Measurements from ENCODE around the gene DNAJB7.
"Not testable (repeated sequence)": the region's sequence is repeated elsewhere in the genome, so short reads cannot be mapped to it uniquely, and the experiment has no call there.

Gene DNAJB7

DNA sequence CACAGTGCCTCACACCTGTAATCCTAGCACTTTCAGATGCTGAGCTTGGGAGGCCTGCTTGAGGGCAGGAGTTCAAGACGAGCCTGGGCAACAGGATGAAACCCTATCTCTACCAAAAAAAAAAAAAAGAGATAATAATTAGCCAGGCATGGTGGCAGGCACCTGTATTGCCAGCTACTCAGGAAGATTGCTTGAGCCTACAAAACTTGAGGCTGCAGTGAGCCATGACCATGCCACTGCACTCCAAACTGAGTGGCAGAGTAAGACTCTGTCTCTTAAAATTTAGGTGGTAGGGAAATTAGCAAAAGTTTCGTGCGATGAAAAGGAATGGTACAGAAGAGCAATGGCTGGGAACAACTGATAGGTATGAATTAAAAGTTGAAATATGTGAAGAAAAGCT, 23.4 kb downstream of the DNAJB7 start:
- no peak for DNase-seq

DNA sequence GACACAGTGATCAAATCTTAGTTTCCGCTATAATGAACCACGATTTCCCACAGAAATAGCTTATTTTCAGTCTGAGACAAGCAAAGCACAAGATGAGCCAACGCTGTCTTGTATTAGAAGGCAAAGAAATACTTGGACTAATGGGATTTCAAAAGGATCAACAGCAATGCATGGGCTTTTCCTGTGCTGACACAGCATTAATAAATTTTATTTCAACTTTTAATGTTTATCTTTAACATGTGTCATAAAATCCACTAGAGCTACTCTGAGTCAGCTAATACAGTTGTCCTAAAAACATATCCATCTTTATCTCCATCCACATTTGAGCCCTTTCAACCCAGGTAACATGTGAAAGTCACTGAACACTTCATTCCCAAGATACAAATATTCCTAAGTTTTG, 27.3 kb downstream of the DNAJB7 start:
- DNase-seq = no peak

DNA sequence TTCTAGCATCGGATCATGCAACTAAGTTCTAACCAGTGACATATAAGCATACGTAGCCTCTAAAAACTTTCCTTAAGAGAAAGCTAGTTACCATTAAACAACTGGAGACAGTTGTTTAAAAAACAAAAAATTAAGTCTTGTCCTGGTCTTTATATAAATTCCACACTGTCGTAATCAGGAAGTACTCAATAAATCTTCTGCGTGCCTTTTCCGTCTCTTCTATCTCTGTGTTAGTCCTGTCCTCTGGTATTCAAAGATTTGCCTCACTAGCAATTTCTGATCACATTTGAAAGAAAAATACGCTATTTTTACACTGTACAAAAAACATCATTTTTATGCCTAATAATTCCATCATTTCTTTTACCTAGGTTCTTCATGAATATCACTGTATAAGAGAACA, 32.8 kb downstream of the DNAJB7 start:
- DNase-seq = no peak

DNA sequence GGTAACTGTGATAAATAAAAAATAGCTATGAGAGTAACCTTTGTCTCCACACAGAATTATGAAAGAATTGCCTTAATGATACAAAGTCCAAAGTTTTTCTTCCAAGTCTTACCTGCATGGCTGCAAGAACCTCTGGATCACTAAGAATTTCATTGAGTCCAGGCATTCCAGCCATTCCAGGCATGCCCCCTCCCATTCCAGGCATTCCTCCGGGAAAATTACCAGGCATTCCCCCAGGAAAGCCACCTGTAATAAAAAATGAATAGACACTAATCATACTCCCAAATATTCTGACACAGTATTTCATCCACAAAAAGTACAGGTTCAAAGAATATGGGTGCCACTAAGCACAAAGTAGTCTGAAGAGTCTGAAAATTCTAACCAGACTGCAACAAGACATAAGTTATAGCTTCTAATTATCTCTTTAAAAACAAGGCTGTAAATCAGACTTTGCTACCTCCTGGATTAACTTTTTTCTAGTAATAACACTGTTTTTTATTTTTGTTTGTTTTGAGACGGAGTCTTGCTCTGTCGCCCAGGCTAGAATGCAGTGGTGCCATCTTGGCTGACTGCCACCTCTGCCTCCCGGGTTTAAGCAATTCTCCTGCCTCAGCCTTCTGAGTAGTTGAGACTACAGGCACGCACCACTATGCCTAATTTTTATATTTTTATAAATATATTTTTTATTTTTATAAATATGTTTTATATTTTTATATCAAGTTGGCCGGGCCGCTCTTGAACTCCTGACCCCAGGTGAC, 34.8 kb downstream of the DNAJB7 start:
- DNase-seq = no peak

DNA sequence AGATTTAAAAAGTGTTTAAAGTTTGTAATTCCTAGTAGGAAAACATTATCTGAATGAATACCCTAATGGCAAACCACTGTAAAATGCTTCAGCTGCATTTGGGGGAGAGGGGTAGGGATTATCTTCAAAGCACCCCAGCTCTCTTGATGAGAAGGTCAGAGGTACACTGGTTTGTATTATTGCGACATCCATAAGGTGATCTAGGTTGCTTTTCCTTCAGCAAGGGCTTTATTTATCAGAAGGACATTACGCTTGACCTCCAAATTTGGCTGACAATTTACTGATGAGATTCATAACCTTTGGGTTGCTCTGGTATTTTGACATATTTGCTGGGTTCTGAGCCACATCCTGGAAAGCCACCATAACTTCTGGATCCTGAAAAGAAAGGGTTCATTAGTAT, 35.6 kb downstream of the DNAJB7 start:
- DNase-seq = not testable (repeated sequence)

DNA sequence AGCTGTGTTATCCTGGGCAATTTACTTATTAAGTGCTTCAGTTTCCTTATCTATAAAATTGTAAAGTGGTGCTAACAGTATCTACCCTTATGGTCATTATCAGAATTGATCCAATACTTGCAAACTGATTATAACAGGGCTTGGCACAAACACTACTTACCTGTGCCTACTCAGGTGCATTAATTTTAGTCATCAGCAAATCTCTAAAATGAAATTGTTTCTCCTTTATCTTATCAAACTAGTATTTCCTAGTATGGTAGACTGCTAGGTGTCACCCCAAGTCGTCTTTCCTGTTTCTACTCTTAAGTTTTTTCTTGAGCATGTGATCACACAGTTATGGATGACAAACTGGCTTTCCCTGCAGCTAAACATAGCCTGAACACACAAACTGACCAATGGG, 38.5 kb downstream of the DNAJB7 start:
- DNase-seq = no peak

DNA sequence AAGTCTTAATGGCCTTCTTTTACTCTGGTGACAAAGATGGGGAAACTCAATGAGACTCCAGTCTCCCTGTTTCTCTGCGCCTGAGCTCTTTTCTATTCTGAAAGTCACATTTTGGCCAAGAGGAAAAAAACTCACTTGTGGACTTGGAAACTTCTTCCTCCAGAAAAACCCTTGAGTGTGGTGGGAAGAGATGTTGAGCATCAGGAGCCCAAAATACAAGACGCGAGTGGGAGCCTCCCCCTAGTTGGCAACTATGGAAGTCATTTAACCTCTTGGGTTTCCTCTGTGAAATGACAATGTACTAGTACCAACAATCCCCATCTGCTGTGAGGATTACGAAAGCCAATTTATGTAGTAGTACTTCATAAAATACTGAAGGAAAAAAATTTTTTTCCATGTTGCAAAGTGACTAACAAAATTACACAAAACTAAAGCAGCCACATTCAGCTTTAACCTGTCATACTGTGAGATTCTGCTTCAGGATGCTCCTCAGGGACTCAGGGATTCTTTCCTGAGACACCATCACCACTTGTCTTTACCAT, 42.2 kb downstream of the DNAJB7 start:
- DNase-seq = no peak

DNA sequence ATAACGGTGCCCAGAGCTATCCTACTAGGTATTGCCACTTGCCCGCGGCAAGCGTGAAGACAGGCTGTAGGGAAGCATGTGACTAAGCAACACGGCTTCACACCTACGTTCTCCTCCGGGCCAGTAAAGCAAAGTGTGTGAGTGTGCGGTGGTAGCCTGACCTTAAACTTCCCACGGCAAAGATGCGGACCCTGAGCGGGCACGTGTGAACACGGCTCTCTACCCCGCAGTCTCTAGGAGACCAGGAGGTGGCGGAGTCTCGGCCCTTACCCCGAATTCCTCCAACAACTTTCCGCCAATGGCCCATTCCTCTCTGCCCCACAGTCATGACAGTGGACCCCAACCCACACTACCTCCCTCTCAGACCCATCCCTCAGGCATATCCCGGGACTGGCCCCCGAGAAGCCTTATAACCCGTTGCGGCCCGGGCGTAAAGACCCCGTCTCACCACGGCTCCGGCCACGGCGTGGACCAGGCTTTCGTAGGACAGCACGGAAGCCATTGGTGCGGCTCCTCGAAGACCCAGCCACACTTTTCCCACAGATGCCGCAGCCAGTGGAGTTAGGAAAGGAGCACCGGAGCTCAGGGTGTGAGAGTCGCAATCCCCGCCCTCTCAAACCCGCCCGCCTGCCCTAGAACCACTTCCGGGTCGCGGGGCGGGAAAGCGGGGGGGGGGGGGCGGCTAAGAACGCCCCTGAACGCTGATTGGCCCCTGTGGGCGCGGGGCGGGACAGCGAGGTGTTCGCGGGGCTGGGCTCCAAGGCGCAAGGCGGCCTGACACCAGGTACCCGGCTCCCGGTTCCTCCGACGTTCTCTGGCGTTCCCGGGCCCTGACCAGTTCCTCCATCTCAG, 42.9 kb downstream of the DNAJB7 start, which contains the start of gene SLC25A17:
SLC25A17 (minus strand) TSS at position 600 of the 852 bp plus-strand sequence; CDS start at position 502, 98 bp downstream.
- peak; percentile 85 for DNase-seq

DNA sequence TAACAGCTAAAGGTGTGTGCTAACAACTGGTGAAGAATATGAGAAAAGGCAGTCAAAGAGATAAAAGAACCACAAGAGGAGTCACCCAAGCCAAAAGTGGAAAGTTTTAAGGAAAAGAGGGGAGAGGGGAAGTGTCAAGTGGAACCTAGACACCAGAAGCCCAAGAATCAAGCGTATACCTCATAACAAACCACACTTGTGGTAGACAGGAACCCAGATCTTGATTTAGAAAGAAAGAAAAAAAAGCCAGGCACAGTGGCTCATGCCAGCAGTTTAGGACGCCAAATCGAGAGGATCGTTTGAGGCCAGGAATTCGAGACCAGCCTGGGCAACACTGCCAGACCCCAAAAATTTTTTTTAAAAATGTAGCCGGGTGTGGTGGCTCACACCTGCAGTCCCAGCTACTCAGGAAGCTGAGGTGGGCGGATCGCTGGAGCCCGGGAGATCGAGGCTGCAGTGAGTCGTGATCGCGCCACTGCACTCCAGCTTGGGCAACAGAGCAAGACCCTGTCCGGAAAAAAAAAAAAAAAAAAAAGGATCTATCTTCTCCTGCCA, 43.6 kb downstream of the DNAJB7 start:
- DNase-seq = no peak

DNA sequence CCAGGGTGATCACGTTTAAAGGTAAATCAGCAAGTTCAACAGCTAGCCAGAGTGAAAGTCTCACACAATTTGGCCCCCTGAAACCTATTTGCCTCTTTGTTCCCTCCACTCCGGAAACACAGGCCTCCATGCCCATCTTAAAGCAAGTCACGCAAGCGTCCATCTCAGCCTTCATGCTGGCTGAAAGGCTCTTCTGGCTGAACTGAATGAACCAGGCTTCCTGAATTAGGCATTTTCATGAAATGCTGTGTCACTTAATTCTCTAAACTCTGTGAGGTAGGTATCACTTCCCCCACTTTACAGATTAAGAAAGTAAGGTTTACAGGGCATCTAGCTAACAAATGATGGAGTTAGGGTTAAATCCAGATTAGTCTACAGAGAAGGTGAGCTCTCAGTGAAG, 44.2 kb downstream of the DNAJB7 start:
- no peak for DNase-seq

DNA sequence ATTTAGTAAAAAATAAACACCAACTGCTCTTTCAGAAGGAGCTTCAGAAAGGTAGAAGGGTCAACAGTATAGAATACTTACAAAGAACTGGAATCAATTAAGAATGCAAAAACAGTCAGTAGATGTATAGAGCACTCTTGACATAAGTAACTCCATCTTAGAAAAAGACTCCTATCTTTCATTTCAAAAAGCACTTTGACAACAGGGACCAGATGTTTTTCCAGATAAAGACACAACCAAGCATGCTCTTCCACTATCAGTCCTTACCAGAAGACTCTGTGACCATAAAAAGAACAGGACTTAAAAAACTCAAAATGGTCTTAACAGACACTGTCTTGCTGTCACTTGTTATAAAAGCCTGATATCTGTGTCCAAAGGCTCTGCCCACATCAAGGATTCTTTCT, 48.0 kb downstream of the DNAJB7 start:
- no peak for DNase-seq

All from activated CD4-positive, alpha-beta T cell treated with anti-CD3 and anti-CD28 coated beads, Interleukin-2, amount 50 U/mL, for 1 hour (primary cell).